ENCODE measurements around the gene ADARB1.
"Not testable (repeated sequence)": the region's sequence is repeated elsewhere in the genome, so short reads cannot be mapped to it uniquely, and the experiment has no call there.

The ADARB1 gene

DNA sequence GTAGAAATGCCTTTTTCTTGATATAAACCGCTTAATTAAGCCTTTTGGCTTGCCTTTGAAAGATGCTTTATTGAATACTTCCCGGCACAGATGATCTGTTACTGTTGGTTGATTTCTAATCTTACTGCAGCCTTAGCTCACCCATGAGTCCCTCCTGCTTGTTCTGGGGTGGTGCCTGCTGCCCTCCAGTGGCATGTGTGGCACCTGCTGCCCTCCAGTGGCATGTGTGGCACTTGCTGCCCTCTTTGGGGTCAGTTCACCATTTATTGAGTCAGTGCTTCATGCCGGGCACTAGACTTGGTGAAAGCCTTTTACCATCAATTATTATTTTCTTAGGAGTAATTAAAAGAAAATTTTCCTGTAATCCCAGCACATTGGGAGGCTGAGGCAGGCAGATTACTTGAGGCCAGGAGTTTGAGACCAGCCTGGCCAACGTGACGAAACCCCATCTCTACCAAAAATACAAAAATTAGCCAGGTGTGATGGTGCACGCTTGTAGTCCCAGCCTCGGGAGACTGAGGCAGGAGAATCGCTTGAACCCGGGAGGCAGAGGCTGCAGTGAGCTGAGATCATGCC, 54.3 kb downstream of the ADARB1 start:
- TF ChIP-seq CTCF (conservative IDR thresholded peaks at IDR 0.05), result peak; percentile 100
- H3K27ac ChIP-seq, result peak overlapping the region; percentile 43

DNA sequence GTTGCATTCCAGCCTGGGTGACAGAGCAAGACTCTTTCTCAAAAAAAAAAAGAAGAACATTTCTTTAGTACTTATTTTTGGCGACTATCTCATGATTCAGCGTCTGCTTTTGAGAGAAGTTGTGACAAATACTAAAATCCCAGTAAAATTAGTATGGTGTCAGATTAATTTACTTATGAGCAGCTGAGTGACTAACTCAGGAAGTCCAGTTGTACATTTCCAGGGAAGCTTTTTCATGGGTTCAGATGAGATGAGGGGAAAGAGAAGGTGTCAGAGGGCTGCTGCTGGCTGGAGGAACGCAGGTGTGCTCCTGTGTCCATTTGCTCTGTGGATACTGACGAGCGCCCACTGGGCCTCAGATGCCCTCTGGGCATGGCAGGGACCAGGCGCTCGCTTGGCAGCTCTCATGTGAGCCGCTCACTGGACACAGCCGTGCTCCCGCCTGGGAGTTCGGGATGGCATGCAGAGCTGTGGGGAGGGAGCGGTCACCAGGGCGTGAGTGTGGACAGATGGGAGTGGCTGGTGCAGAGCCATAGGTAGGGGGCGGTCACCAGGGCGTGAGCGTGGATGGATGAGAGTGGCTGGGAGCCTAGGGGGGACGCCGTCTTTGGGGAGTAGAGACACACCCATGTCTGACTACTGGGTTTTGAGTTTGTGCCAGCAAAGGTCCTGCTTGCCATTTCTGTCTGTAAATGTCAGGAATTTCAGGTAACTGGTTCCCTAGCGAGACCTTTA, 55.0 kb downstream of the ADARB1 start:
- no peak for TF ChIP-seq CTCF (conservative IDR thresholded peaks at IDR 0.05)
- H3K27ac ChIP-seq, result no peak overlapping the region; the same call in 1 of the 2 replicates

- H3K27ac ChIP-seq, result no peak overlapping the region
- TF ChIP-seq CTCF (conservative IDR thresholded peaks at IDR 0.05), result no peak
Measured at GRCh38 chr21:45130324-45130774, 56.0 kb downstream of the ADARB1 start.

DNA sequence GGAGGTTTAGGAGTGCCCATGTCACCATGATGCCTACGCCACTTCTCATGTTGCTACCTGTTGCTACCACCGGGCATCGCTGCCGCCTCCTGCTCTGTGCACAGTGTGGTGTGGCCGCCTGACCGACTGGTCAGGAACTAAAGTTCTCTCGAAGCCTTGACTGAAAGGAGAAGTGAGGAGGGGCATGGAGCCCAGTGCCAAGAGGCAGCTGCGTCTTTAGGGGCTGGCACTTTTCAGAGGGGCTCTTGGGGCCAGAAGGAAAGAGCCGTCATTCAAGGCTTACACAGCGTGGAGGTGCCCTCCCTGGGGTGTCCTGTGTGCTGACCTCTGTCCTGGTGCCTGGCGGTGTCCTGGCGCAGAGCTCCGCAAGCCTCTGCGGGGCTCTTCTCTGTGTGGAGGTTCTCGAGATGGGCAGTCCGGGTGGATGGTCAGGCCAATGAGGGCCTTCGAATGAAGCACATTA, 57.2 kb downstream of the ADARB1 start:
- no peak for TF ChIP-seq CTCF (conservative IDR thresholded peaks at IDR 0.05)
- H3K27ac ChIP-seq, result no peak overlapping the region

DNA sequence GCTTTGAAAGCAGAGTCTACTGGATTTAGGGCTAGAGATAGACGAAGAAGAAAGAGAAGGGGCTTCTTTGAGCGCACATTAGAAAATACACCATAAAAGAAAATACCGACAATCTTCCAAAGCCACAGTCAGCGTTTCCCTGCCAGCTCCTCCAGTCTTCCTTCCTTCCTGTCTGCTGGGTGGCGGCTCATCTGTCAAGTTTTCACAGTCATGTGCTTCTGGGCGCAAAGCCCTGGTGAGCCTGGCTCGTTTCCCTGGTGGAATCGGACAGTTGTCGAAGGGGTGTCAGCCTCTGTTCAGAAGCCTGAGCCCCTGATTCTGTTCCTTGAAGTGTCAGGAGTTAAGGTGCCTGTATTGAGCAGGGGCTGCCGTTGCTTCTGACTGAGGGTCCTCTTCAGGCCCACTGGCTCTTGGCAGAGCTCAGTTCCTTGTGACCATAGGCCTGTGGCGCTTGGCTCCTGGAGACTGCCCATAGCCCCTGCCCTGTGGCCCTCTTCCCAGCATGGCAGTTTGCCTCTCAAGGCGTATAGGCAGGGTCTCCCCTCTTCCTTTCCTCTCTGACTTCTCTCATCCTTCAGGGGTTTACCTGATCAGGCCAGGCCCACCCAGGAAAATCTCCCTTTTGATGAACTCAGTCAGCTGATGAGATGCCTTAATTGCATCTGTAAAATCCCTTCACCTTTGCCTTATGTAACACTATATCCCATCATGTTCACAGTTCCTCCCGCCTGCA, 58.6 kb downstream of the ADARB1 start:
- peak overlapping the region; percentile 1; the same call in 1 of the 2 replicates for H3K27ac ChIP-seq
- no peak for TF ChIP-seq CTCF (conservative IDR thresholded peaks at IDR 0.05)

DNA sequence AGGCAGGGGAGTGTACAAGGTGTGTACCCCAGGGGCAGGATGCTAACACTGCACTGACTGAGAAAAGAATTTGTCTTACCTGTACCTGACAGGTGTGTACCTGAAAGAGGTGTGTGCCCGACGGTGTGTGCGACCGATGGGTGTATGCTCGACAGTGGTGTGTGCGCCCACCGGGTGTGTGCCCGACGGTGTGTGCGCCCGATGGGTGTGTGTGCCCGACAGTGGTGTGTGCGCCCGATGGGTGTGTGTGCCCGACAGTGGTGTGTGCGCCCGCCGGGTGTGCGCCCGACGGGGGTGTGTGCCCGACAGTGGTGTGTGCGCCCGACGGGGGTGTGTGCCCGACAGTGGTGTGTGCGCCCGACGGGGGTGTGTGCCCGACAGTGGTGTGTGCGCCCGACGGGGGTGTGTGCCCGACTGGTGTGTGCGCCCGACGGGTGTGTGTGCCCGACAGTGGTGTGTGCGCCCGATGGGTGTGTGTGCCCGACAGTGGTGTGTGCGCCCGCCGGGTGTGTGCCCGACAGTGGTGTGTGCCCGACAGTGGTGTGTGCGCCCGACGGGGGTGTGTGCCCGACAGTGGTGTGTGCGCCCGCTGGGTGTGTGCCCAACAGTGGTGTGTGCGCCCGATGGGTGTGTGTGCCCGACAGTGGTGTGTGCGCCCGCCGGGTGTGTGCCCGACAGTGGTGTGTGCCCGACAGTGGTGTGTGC, 59.3 kb downstream of the ADARB1 start:
- H3K27ac ChIP-seq, result not testable (repeated sequence)

DNA sequence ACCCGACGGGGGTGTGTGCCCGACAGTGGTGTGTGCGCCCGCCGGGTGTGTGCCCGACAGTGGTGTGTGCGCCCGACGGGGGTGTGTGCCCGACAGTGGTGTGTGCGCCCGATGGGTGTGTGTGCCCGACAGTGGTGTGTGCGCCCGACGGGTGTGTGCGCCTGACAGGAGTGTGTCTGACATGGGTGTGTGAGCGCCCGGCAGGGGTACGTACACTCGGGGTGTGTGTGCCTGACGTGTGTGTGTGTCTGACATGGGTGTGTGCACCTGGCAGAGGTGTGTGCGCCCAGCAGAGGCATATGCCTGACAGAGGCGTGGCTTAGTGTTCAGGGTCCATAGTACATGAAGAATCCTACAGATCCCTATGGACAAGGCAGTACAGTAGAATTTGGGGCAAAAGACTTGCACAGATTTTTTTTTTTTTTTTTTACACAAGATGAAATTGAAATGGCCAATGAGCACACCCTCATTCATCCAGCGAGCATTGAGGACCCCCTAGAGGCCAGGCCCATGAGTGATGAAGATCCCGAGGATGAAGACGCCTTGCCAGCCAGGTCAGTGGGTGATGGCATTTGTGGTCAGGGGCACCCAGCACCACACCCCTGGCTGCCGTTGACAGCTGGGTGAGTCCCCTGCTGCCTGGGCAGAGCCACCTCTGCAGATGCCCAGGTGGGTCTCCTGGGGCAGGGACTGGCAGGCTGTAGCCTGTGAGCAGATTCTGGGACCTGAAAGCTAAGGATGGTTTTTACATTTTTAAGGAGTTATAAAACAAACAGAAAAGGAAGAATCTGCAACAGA, 60.1 kb downstream of the ADARB1 start:
- no peak for TF ChIP-seq CTCF (conservative IDR thresholded peaks at IDR 0.05)
- no peak overlapping the region for H3K27ac ChIP-seq

Measured in VCaP (cell line).